ENCODE results near the gene TMEM267.

The TMEM267 gene

GRCh38 chr5:43401827-43402226 lies 81.8 kb downstream of the TMEM267 start:
- no peak for DNase-seq

- DNase-seq = no peak
Measured at GRCh38 chr5:43400082-43400481, 83.6 kb downstream of the TMEM267 start.

GRCh38 chr5:43396762-43397304 lies 86.8 kb downstream of the TMEM267 start:
- DNase-seq = peak in 1 of 2 donors; percentile 15

All from bone marrow (tissue), 2 donors.